ENCODE results near the gene CCDC187.

CCDC187 gene

GRCh38 chr9:136337416-136338395, 33.8 kb upstream of the CCDC187 start:
- Histone ChIP-seq H3K9me3 (ENCODE audit: control insufficient read depth, low read depth, low read length) (no peaks in the 10 kb centered on the region), H3K9ac (ENCODE audit: low read length) (no peak overlapping the region), H3K4me1 (ENCODE audit: control insufficient read depth, low read depth, low read length) (no peaks in the 10 kb centered on the region), H3K4me3 (ENCODE audit: low read length) (no peak overlapping the region), H3K27me3 (ENCODE audit: control insufficient read depth, insufficient read depth, low read length) (no peaks in the 10 kb centered on the region), H3K36me3 (ENCODE audit: control insufficient read depth, low read depth, low read length) (no peaks in the 10 kb centered on the region), H3K27ac (ENCODE audit: low read length) (no peak overlapping the region)

- H3K4me3 ChIP-seq (ENCODE audit: low read length) = no peak overlapping the region
- no peak overlapping the region for H3K9ac ChIP-seq (ENCODE audit: low read length)
- no peak overlapping the region for H3K27ac ChIP-seq (ENCODE audit: low read length)
- no peaks in the 10 kb centered on the region for H3K9me3 ChIP-seq (ENCODE audit: control insufficient read depth, low read depth, low read length)
- no peaks in the 10 kb centered on the region for H3K36me3 ChIP-seq (ENCODE audit: control insufficient read depth, low read depth, low read length)
- H3K4me1 ChIP-seq (ENCODE audit: control insufficient read depth, low read depth, low read length) = no peaks in the 10 kb centered on the region
- H3K27me3 ChIP-seq (ENCODE audit: control insufficient read depth, insufficient read depth, low read length) = no peaks in the 10 kb centered on the region
These were observed 33.0 kb upstream of the CCDC187 start for GRCh38 chr9:136336881-136337280.

- H3K9ac ChIP-seq (ENCODE audit: low read length) = no peak overlapping the region
- H3K4me1 ChIP-seq (ENCODE audit: control insufficient read depth, low read depth, low read length) = no peaks in the 10 kb centered on the region
- no peak overlapping the region for H3K4me3 ChIP-seq (ENCODE audit: low read length)
- H3K27me3 ChIP-seq (ENCODE audit: control insufficient read depth, insufficient read depth, low read length) = no peaks in the 10 kb centered on the region
- no peaks in the 10 kb centered on the region for H3K36me3 ChIP-seq (ENCODE audit: control insufficient read depth, low read depth, low read length)
- H3K9me3 ChIP-seq (ENCODE audit: control insufficient read depth, low read depth, low read length) = no peaks in the 10 kb centered on the region
- H3K27ac ChIP-seq (ENCODE audit: low read length) = no peak overlapping the region
These were observed 32.4 kb upstream of the CCDC187 start for GRCh38 chr9:136336156-136336870.

GRCh38 chr9:136335296-136336155, 31.6 kb upstream of the CCDC187 start:
- no peak overlapping the region for H3K27ac ChIP-seq (ENCODE audit: low read length)
- H3K4me3 ChIP-seq (ENCODE audit: low read length) = no peak overlapping the region
- no peaks in the 10 kb centered on the region for H3K9me3 ChIP-seq (ENCODE audit: control insufficient read depth, low read depth, low read length)
- H3K36me3 ChIP-seq (ENCODE audit: control insufficient read depth, low read depth, low read length) = no peaks in the 10 kb centered on the region
- no peak overlapping the region for H3K9ac ChIP-seq (ENCODE audit: low read length)
- no peaks in the 10 kb centered on the region for H3K27me3 ChIP-seq (ENCODE audit: control insufficient read depth, insufficient read depth, low read length)
- no peaks in the 10 kb centered on the region for H3K4me1 ChIP-seq (ENCODE audit: control insufficient read depth, low read depth, low read length)

GRCh38 chr9:136334541-136334940, 30.6 kb upstream of the CCDC187 start:
- Histone ChIP-seq H3K9ac (ENCODE audit: low read length) (no peak overlapping the region), H3K4me1 (ENCODE audit: control insufficient read depth, low read depth, low read length) (no peaks in the 10 kb centered on the region), H3K27me3 (ENCODE audit: control insufficient read depth, insufficient read depth, low read length) (no peaks in the 10 kb centered on the region), H3K36me3 (ENCODE audit: control insufficient read depth, low read depth, low read length) (no peaks in the 10 kb centered on the region), H3K27ac (ENCODE audit: low read length) (no peak overlapping the region), H3K9me3 (ENCODE audit: control insufficient read depth, low read depth, low read length) (no peaks in the 10 kb centered on the region), H3K4me3 (ENCODE audit: low read length) (no peak overlapping the region)

GRCh38 chr9:136333486-136333885, 29.6 kb upstream of the CCDC187 start:
- Histone ChIP-seq H3K4me1 (ENCODE audit: control insufficient read depth, low read depth, low read length) (peaks cover under 1% of the 10 kb centered on the region), H3K27me3 (ENCODE audit: control insufficient read depth, insufficient read depth, low read length) (no peaks in the 10 kb centered on the region), H3K9me3 (ENCODE audit: control insufficient read depth, low read depth, low read length) (no peaks in the 10 kb centered on the region), H3K36me3 (ENCODE audit: control insufficient read depth, low read depth, low read length) (no peaks in the 10 kb centered on the region), H3K27ac (ENCODE audit: low read length) (no peak overlapping the region), H3K9ac (ENCODE audit: low read length) (no peak overlapping the region), H3K4me3 (ENCODE audit: low read length) (no peak overlapping the region)

GRCh38 chr9:136333045-136333444, 29.2 kb upstream of the CCDC187 start:
- Histone ChIP-seq H3K9ac (ENCODE audit: low read length) (no peak overlapping the region), H3K4me3 (ENCODE audit: low read length) (no peak overlapping the region), H3K27ac (ENCODE audit: low read length) (no peak overlapping the region), H3K9me3 (ENCODE audit: control insufficient read depth, low read depth, low read length) (no peaks in the 10 kb centered on the region), H3K36me3 (ENCODE audit: control insufficient read depth, low read depth, low read length) (no peaks in the 10 kb centered on the region), H3K4me1 (ENCODE audit: control insufficient read depth, low read depth, low read length) (peaks cover 5% of the 10 kb centered on the region), H3K27me3 (ENCODE audit: control insufficient read depth, insufficient read depth, low read length) (no peaks in the 10 kb centered on the region)

- H3K9me3 ChIP-seq (ENCODE audit: control insufficient read depth, low read depth, low read length) = no peaks in the 10 kb centered on the region
- H3K27ac ChIP-seq (ENCODE audit: low read length) = no peak overlapping the region
- no peaks in the 10 kb centered on the region for H3K36me3 ChIP-seq (ENCODE audit: control insufficient read depth, low read depth, low read length)
- H3K4me3 ChIP-seq (ENCODE audit: low read length) = no peak overlapping the region
- H3K4me1 ChIP-seq (ENCODE audit: control insufficient read depth, low read depth, low read length) = peaks cover 6% of the 10 kb centered on the region
- no peak overlapping the region for H3K9ac ChIP-seq (ENCODE audit: low read length)
- H3K27me3 ChIP-seq (ENCODE audit: control insufficient read depth, insufficient read depth, low read length) = no peaks in the 10 kb centered on the region
These were observed 28.6 kb upstream of the CCDC187 start for GRCh38 chr9:136332482-136332983.

- no peak overlapping the region for H3K27ac ChIP-seq (ENCODE audit: low read length)
These were observed 27.9 kb upstream of the CCDC187 start for GRCh38 chr9:136331556-136332481.

GRCh38 chr9:136331030-136331429, 27.1 kb upstream of the CCDC187 start:
- Histone ChIP-seq H3K9ac (ENCODE audit: low read length) (no peak overlapping the region), H3K27ac (ENCODE audit: low read length) (no peak overlapping the region), H3K36me3 (ENCODE audit: control insufficient read depth, low read depth, low read length) (no peaks in the 10 kb centered on the region), H3K4me1 (ENCODE audit: control insufficient read depth, low read depth, low read length) (peaks cover 11% of the 10 kb centered on the region), H3K9me3 (ENCODE audit: control insufficient read depth, low read depth, low read length) (no peaks in the 10 kb centered on the region), H3K27me3 (ENCODE audit: control insufficient read depth, insufficient read depth, low read length) (no peaks in the 10 kb centered on the region), H3K4me3 (ENCODE audit: low read length) (no peak overlapping the region)

More at GRCh38 chr9:136331556-136332481, 27.9 kb upstream of the CCDC187 start:
- no peak overlapping the region for H3K9ac ChIP-seq (ENCODE audit: low read length)
- H3K27me3 ChIP-seq (ENCODE audit: control insufficient read depth, insufficient read depth, low read length) = no peaks in the 10 kb centered on the region
- H3K9me3 ChIP-seq (ENCODE audit: control insufficient read depth, low read depth, low read length) = no peaks in the 10 kb centered on the region
- H3K4me3 ChIP-seq (ENCODE audit: low read length) = no peak overlapping the region
- H3K36me3 ChIP-seq (ENCODE audit: control insufficient read depth, low read depth, low read length) = no peaks in the 10 kb centered on the region
- H3K4me1 ChIP-seq (ENCODE audit: control insufficient read depth, low read depth, low read length) = peaks cover 8% of the 10 kb centered on the region

All from iPS-18a (cell line).